C4-2B (cell line): ENCODE results near the gene EXOC7.

ENCODE experiments used
- H3K27ac ChIP-seq: fragments of 450-650 bp; 2 replicates; pipeline ENCODE4 v1.5.1; 2017
- ZFX ChIP-seq: fragments of 450-650 bp; IDR thresholded peaks from 2 replicates; pipeline ENCODE4 v1.6.1; 2017
- TF ChIP-seq, protein P1 (sequence below): fragments of 450-650 bp; conservative IDR thresholded peaks from 2 replicates; pipeline ENCODE4 v1.5.1; 2017; ENCODE audit warnings: mild to moderate bottlenecking

The EXOC7 gene

GRCh38 chr17:76131051-76131691 is 27.6 kb upstream of the EXOC7 start:
- TF ChIP-seq ZFX = no peak
- TF ChIP-seq, protein P1, sequence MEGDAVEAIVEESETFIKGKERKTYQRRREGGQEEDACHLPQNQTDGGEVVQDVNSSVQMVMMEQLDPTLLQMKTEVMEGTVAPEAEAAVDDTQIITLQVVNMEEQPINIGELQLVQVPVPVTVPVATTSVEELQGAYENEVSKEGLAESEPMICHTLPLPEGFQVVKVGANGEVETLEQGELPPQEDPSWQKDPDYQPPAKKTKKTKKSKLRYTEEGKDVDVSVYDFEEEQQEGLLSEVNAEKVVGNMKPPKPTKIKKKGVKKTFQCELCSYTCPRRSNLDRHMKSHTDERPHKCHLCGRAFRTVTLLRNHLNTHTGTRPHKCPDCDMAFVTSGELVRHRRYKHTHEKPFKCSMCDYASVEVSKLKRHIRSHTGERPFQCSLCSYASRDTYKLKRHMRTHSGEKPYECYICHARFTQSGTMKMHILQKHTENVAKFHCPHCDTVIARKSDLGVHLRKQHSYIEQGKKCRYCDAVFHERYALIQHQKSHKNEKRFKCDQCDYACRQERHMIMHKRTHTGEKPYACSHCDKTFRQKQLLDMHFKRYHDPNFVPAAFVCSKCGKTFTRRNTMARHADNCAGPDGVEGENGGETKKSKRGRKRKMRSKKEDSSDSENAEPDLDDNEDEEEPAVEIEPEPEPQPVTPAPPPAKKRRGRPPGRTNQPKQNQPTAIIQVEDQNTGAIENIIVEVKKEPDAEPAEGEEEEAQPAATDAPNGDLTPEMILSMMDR = no peak
- no peak overlapping the region; the same call in 1 of the 2 replicates for H3K27ac ChIP-seq

- TF ChIP-seq, protein P1 = no peak
- no peak for TF ChIP-seq ZFX
- H3K27ac ChIP-seq = no peak overlapping the region
Observed at GRCh38 chr17:76130473-76130872, 26.9 kb upstream of the EXOC7 start.

DNA sequence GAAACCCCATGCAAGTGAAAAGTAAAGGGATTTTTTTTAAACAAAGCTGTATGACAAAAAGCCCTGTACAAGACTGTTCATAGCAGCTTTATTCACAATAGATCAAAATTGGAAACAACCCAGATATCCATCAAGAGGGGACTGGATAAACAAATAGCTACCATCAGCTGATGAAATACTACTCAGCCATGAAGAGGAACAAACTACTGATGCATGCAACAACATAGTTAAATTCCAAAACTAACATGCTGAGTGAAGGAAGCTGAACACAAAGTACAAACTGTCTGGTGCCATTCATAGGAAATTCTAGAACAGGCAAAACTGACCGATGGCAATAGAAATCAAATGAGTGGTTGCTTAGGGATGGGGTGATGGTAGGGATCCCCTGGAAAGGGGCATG is 22.3 kb upstream of the EXOC7 start:
- H3K27ac ChIP-seq = no peak overlapping the region
- TF ChIP-seq, protein P1 = no peak
- no peak for TF ChIP-seq ZFX

DNA sequence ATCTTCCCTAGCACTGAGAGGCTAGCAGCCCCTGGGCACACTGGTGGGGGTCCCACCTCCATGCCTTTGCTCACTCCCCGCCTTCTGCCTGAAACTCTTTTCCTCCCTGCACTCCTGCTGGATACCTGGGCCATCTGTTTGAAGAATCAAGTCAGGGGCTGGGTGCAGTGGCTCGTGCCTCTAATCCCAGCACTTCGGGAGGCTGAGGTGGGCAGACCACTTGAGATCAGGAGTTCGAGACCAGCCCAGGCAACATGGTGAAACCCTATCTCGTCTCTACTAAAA is 21.7 kb upstream of the EXOC7 start:
- H3K27ac ChIP-seq = no peak overlapping the region
- no peak for TF ChIP-seq ZFX
- TF ChIP-seq, protein P1 = no peak

GRCh38 chr17:76124582-76125390 is 21.2 kb upstream of the EXOC7 start:
- TF ChIP-seq, protein P1 = no peak
- TF ChIP-seq ZFX = no peak
- H3K27ac ChIP-seq = no peak overlapping the region

DNA sequence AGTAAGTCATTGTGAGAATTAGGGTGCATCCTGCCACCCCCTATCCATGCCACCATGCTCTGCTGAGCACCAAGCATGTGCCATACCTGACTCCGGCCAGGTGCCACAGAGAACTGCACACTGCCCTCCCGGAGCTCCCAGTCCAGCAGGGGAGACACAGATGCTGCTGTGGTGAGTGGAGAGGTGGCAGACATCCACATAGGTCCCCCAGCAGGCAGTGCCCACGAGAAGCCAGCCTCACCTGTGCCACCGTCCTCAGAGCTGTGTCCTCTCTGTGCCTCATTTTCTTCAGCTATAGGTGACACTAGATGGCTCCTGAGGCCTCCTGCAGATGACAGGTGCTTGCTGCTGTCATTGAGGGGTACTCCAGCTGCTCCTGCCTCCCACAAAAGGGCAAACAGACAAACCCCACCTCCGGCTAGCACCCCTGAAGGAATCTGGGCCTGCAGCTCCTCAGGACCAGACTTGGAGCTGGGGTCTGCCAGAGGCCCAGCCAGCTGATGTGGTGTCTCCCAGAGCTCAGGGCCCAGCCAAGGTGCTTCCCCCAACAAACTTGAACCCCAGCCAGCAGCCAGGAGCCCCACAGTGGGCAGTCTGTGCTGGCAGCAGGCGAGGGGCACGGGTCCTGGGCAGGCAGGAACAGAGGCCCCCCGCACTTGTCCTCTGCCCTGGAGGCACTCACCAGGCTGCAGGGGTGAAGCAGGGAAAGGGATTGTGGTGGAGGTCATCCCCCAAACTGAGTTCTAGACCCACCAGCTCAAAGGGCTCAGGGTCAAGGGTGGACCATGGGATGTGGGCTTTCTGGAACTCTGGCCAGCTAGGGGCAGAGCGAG is 20.4 kb upstream of the EXOC7 start:
- no peak overlapping the region for H3K27ac ChIP-seq
- TF ChIP-seq, protein P1 = no peak
- no peak for TF ChIP-seq ZFX

- TF ChIP-seq ZFX = no peak
- TF ChIP-seq, protein P1 = no peak
Observed at GRCh38 chr17:76123191-76123499, 19.6 kb upstream of the EXOC7 start.

More at GRCh38 chr17:76123191-76123499, 19.6 kb upstream of the EXOC7 start:
- no peak overlapping the region for H3K27ac ChIP-seq
